Measurements from ENCODE around the gene ADCY1.

ADCY1 gene

DNA sequence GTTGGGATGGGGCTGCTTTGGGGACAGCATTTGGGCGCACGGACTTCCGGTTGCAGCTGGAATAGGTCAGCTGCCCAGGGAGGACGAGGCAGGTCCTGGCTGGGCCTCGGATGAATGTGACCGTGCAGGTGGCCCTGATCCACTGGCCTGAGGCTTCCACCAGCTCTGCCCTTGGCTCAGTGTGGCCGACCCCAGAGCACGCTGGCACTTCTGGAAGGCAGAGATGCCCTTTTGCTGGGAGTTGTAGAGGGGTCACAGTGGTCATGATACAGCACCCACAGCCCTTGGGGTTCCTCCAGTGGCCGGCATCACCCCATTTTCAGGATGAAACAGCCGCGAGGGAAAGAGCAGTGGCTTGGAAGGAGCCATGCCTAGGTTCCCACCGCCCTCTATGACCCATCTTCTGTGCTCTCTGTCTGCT is 19.0 kb downstream of the ADCY1 start:
- H3K36me3 ChIP-seq = no peaks in the 10 kb centered on the region
- H3K4me3 ChIP-seq (ENCODE audit: low read depth, low read length) = no peak overlapping the region
- H3K27me3 ChIP-seq (ENCODE audit: insufficient read depth, low read depth, severe bottlenecking) = no peaks in the 10 kb centered on the region
- TF ChIP-seq, protein P1, sequence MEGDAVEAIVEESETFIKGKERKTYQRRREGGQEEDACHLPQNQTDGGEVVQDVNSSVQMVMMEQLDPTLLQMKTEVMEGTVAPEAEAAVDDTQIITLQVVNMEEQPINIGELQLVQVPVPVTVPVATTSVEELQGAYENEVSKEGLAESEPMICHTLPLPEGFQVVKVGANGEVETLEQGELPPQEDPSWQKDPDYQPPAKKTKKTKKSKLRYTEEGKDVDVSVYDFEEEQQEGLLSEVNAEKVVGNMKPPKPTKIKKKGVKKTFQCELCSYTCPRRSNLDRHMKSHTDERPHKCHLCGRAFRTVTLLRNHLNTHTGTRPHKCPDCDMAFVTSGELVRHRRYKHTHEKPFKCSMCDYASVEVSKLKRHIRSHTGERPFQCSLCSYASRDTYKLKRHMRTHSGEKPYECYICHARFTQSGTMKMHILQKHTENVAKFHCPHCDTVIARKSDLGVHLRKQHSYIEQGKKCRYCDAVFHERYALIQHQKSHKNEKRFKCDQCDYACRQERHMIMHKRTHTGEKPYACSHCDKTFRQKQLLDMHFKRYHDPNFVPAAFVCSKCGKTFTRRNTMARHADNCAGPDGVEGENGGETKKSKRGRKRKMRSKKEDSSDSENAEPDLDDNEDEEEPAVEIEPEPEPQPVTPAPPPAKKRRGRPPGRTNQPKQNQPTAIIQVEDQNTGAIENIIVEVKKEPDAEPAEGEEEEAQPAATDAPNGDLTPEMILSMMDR (IDR thresholded peaks at IDR 0.05; ENCODE audit: low read depth, low read length) = no peak
- no peak for DNase-seq
- H3K9me3 ChIP-seq (ENCODE audit: severe bottlenecking) = no peaks in the 10 kb centered on the region
- no peak overlapping the region for H3K27ac ChIP-seq

DNA sequence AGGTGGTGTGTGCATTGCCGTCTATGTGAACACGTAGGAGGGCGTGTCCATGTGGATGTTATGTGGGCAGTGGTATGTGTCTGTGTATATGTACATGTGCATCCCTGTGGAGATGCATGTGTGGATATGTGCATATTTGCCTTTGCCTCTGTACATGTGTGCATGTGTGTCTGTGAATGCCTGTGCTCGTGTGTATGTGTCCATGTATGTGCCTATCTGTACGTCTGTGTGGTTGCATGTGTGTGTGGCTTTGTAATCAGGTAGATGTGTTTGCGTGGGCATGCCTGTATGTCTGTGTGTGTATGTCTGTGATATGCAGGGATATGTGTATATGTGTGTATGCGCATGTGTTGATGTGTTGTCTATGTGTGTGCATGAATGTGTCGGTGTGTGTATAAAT is 19.7 kb downstream of the ADCY1 start:
- no peak overlapping the region for H3K27ac ChIP-seq
- H3K4me3 ChIP-seq (ENCODE audit: low read depth, low read length) = no peak overlapping the region
- no peaks in the 10 kb centered on the region for H3K27me3 ChIP-seq (ENCODE audit: insufficient read depth, low read depth, severe bottlenecking)
- no peak for DNase-seq
- no peaks in the 10 kb centered on the region for H3K9me3 ChIP-seq (ENCODE audit: severe bottlenecking)
- H3K36me3 ChIP-seq = no peaks in the 10 kb centered on the region
- TF ChIP-seq, protein P1 (IDR thresholded peaks at IDR 0.05; ENCODE audit: low read depth, low read length) = no peak

DNA sequence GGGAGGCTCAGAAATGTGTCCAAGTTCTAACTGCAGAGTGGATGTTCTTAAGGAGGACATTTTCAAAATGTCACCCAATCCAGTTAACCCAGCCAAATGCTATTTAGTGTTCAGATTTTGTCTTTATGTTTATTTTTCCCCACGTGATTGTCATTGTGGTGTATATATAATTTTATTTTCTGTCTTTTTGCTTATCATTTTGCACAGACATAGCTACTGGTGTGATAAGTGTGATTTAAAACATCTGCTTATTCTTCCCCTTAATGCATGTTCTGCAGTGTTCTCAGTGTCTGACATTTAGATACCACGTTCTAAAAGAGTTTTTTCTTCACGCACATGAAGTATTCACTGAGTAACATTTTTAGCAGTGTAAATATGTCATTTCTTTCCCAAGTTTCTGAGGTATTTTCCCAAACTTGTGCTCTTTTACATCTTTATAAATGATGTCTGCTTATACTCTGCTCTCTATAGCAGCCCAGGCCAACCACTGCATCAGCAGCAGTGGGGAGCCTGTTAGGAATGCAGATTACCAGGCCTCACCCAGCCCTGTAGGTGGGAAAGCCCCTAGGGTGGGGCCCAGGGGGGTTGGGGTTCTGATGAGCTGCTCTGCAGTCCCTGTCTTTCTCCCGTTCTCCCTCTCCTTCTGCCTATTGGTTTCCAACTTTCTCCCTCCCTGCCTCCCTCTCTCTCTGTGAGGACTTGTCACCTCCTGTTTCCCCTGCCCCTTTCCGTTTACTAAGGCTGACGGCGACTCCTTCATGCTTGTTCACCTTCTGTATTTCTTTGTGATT is 20.8 kb downstream of the ADCY1 start:
- no peaks in the 10 kb centered on the region for H3K27me3 ChIP-seq (ENCODE audit: insufficient read depth, low read depth, severe bottlenecking)

DNA sequence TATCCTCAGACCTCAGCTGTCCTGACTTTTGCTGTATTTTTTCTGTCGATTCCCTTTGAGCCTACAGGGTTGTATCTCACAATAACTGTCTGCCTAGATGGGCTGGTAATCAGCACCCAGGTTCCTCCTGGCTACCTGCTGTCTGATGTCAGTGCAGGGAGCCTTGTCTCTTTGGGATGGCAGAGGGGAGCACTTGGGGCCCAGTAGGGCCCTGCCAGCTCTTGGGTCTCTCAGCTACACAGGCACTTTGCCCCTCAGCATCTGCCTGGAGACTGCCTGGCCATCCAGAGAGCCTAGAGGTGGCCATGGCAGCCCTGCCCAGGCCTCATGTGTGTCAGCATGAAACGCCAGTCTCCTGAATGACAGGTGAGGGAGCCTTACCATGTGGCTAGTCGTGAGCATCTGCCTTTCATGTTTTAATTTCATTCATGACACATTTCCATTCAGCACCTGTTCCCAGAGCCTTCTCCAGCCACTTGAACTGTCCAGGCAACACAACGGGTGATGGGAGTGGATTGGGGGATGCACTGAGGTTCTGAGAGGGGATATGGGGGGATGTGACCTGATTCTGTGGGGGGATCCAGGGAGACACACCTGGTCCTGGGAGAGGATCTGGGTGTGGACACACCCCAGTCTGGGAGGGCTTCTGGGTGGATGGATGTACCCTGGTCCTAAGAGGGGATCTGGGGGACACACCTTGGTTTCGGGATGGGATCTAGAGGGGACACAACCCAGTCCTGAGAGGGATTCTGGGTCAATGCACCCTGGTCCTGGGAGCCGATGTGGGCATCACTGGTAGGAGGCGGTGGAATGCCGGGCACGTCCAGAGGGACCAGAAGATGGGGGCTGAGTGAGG is 21.9 kb downstream of the ADCY1 start:
- Histone ChIP-seq H3K9me3 (ENCODE audit: severe bottlenecking) (no peaks in the 10 kb centered on the region), H3K36me3 (no peaks in the 10 kb centered on the region), H3K4me3 (ENCODE audit: low read depth, low read length) (no peak overlapping the region), H3K27me3 (ENCODE audit: insufficient read depth, low read depth, severe bottlenecking) (no peaks in the 10 kb centered on the region), H3K27ac (no peak overlapping the region)
- no peak for DNase-seq
- TF ChIP-seq, protein P1 (IDR thresholded peaks at IDR 0.05; ENCODE audit: low read depth, low read length) = no peak

More for the DNA sequence above, 20.8 kb downstream of the ADCY1 start:
- Histone ChIP-seq H3K36me3 (no peaks in the 10 kb centered on the region), H3K9me3 (ENCODE audit: severe bottlenecking) (no peaks in the 10 kb centered on the region), H3K4me3 (ENCODE audit: low read depth, low read length) (no peak overlapping the region), H3K27ac (no peak overlapping the region)
- no peak for DNase-seq
- TF ChIP-seq, protein P1 (IDR thresholded peaks at IDR 0.05; ENCODE audit: low read depth, low read length) = no peak

DNA sequence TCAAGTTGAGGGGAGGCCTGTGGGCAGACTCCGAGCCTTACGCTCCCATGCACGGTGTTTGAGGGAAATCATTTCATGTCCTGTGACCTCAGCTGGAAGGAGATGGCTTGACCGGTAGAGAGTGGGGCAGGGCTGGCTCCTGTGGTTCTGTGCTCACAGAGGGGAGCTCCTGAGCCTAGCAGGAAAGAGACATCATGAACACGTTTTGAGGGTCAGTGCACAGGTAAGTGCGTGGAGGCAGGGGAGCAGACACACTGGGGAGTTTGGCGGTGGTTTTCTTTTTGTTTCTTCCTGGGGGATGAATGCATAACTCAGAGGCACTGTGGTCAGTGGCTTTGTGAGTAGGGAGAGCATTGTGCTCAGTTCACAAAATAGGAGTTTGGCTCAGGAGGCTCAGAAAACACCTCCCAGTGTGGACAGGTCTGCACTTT is 22.5 kb downstream of the ADCY1 start:
- Histone ChIP-seq H3K9me3 (ENCODE audit: severe bottlenecking) (no peaks in the 10 kb centered on the region), H3K27me3 (ENCODE audit: insufficient read depth, low read depth, severe bottlenecking) (no peaks in the 10 kb centered on the region), H3K36me3 (no peaks in the 10 kb centered on the region), H3K27ac (no peak overlapping the region), H3K4me3 (ENCODE audit: low read depth, low read length) (no peak overlapping the region)
- no peak for DNase-seq
- TF ChIP-seq, protein P1 (IDR thresholded peaks at IDR 0.05; ENCODE audit: low read depth, low read length) = no peak

All from WERI-Rb-1 (cell line).